Stimulated activated CD4-positive, alpha-beta T cell treated with anti-CD3 and anti-CD28 coated beads, TNF-alpha, amount 100 ng/mL, for 4 hours (primary cell): Measurements from ENCODE around the gene ELMO2.

Experiments
- DNase-seq, 3 experiments: peaks; one replicate each; pipeline ENCODE4 v3.0.0-alpha.2; 2020; ENCODE audit warnings: low read depth in 3 of 3

ELMO2 gene

GRCh38 chr20:46406200-46406985 lies at the start of gene ELMO2:
TSS of gene ELMO2 (minus strand) at chr20:46406615. CDS start at chr20:46394482, 12,133 bp downstream.
- DNase-seq, result peak; percentile 87 to 94 (median 92)

GRCh38 chr20:46455729-46456128 lies 49.3 kb upstream of the ELMO2 start:
- no peak for DNase-seq

- no peak for DNase-seq
Measured at GRCh38 chr20:46446851-46447250, 40.4 kb upstream of the ELMO2 start.

- DNase-seq, result no peak
Measured at GRCh38 chr20:46439837-46440236, 33.4 kb upstream of the ELMO2 start.

- DNase-seq, result no peak
Measured at GRCh38 chr20:46438156-46438750, 31.8 kb upstream of the ELMO2 start.

- no peak for DNase-seq
Measured at GRCh38 chr20:46435146-46435545, 28.7 kb upstream of the ELMO2 start.

- no peak for DNase-seq
Measured at GRCh38 chr20:46434597-46434996, 28.2 kb upstream of the ELMO2 start.

- no peak for DNase-seq
Measured at GRCh38 chr20:46433051-46433450, 26.6 kb upstream of the ELMO2 start.

GRCh38 chr20:46430921-46431712 lies 24.7 kb upstream of the ELMO2 start:
- no peak for DNase-seq

GRCh38 chr20:46427384-46427783 lies 21.0 kb upstream of the ELMO2 start:
- no peak for DNase-seq

- no peak for DNase-seq
Measured at GRCh38 chr20:46423882-46424482, 17.6 kb upstream of the ELMO2 start.

- no peak for DNase-seq
Measured at GRCh38 chr20:46423342-46423741, 16.9 kb upstream of the ELMO2 start.

- no peak for DNase-seq
Measured at GRCh38 chr20:46420878-46421277, 14.5 kb upstream of the ELMO2 start.

- no peak for DNase-seq
Measured at GRCh38 chr20:46419882-46420281, 13.5 kb upstream of the ELMO2 start.

- no peak for DNase-seq
Measured at GRCh38 chr20:46416839-46417238, 10.4 kb upstream of the ELMO2 start.

- no peak for DNase-seq
Measured at GRCh38 chr20:46416421-46416820, 10.0 kb upstream of the ELMO2 start.

GRCh38 chr20:46415773-46416172 lies 9.4 kb upstream of the ELMO2 start:
- no peak for DNase-seq

GRCh38 chr20:46414608-46415007 lies 8.2 kb upstream of the ELMO2 start:
- DNase-seq, result no peak

- DNase-seq, result no peak
Measured at GRCh38 chr20:46411637-46412036, 5.2 kb upstream of the ELMO2 start.

- DNase-seq, result no peak
Measured at GRCh38 chr20:46408281-46408731, 1.9 kb upstream of the ELMO2 start.

GRCh38 chr20:46407671-46407996 lies 1.2 kb upstream of the ELMO2 start:
- DNase-seq, result no peak

- DNase-seq, result peak; percentile 87 to 90 (median 88)
Measured at GRCh38 chr20:46406986-46407670, 713 bp upstream of the ELMO2 start.
